GM20000 (cell line): Measurements from ENCODE around the gene DIAPH3.

ENCODE experiments used
- DNase-seq: peaks from one replicate; pipeline ENCODE4 v3.0.0; 2012; ENCODE audit warnings: low spot score
- TF ChIP-seq, protein P1 (sequence below): IDR thresholded peaks from 2 replicates; pipeline ENCODE4 v1.5.1; 2012; ENCODE audit warnings: mild to moderate bottlenecking, control low read depth; ENCODE audit errors: extremely low read depth, missing control alignments

DIAPH3 gene

DNA sequence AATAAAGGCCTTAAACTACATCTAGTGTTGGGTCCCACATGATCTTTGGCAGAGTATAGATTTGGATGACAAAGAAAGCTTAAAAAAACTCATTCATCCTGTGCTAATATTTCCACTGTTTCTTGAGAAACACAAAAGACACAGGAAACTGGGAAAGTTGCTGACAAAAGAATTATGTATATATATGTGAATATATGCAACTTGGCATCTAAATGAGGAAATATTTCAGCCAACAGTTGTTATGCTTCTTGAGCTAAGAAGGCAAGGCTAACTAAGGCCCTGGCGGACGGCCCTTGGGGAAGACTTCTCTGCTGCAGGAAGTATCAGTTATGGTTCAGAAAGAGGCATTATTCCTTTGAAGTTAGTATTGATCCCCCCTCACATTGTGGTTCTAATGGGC is 491.8 kb downstream of the DIAPH3 start:
- TF ChIP-seq, protein P1, sequence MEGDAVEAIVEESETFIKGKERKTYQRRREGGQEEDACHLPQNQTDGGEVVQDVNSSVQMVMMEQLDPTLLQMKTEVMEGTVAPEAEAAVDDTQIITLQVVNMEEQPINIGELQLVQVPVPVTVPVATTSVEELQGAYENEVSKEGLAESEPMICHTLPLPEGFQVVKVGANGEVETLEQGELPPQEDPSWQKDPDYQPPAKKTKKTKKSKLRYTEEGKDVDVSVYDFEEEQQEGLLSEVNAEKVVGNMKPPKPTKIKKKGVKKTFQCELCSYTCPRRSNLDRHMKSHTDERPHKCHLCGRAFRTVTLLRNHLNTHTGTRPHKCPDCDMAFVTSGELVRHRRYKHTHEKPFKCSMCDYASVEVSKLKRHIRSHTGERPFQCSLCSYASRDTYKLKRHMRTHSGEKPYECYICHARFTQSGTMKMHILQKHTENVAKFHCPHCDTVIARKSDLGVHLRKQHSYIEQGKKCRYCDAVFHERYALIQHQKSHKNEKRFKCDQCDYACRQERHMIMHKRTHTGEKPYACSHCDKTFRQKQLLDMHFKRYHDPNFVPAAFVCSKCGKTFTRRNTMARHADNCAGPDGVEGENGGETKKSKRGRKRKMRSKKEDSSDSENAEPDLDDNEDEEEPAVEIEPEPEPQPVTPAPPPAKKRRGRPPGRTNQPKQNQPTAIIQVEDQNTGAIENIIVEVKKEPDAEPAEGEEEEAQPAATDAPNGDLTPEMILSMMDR, result no peak
- no peak for DNase-seq

DNA sequence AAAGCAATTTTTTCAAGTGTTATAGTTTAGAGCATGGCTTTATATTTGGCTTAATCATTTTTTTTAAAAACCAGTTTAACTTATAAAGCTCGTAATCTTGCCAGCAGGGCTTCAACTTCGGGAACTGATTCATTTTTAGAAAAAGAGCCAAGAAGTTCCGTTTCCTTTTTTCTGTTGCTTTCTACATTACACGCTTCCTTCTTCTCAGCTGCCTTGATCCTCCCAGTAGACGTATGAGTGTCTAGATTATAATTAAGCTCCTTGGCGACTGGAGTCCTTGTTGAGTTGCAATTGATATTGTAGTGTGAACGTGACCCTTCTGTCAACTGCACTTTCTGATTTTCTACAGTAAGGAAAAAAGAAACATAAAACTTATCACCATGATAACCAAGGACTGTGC is 497.2 kb downstream of the DIAPH3 start:
- no peak for DNase-seq
- TF ChIP-seq, protein P1, result no peak

DNA sequence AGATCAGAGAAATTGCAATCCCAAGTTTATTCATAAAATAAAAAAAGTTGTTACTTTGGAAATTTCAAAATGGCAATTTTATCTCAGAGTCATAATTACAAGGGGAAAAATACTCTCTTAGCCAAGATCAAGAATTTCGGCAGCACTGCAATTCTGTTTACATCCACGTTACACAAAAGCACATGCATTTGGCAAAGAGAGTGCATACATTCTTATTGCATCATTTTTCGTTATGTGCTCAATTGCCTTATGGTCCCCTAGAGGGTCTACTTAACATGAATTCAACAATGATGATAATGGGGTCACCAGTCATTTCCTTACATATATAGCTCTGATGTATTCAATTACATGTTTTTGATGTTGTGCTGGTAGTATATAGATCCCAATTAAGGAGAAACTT is 498.0 kb downstream of the DIAPH3 start:
- TF ChIP-seq, protein P1, result no peak
- DNase-seq, result no peak

DNA sequence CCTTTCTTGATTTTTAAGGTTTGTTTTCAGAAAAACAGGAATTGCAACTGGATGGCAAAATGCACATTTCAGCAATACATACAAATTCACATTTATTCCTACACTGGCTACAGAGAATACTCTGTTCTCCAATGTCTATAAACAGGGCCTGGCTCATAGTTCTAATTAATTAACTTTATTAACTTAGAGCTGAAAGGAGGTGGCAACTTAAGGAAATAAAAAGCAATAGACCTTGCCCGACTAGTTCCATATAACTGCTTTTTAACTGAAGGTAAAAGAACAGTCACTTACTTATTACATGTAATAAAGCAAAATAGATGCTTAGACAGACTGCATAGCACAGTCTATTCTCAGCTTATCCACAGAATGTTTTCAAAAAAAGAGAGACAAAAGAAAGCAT is 498.5 kb downstream of the DIAPH3 start:
- no peak for DNase-seq
- TF ChIP-seq, protein P1, result no peak

DNA sequence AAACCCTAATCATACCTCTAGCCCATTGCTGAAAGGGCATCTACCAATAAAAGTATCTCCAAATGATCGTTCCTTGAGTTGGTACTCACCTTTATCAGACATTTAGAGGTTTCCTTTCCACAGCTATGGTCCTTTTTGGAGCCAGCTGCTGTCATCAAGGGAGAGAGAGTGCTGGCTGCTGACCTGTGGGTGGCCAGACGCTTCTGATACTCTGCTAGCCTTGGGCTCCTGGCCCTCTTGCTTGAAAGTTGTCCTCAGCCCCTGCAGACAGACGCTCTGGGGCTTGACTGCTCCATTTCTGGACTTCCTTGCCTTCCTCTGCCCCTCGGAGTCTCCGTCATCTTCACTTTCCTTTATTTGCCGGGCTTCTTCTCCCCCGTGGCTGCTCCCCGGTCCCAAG is 499.1 kb downstream of the DIAPH3 start:
- no peak for DNase-seq
- TF ChIP-seq, protein P1, result no peak

DNA sequence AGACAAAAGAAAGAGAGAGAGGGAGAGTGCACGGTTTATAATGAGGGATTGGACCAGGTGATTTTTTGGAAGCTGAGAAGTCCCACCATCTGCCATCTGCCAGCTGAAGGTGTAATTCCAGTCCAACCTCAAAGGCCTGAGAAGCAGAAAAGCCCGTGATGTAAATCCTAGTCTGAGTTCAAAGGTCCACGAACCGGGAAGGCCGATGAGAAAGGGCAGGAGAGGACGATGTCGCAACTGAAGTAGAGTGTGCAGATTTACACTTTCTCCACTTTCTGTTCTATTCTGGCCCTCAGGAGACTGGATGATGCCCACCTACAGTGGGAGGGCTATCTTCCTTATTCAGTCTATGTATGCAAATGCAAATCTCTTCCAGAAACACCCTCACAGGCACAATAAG is 500.0 kb downstream of the DIAPH3 start:
- DNase-seq, result no peak

DNA sequence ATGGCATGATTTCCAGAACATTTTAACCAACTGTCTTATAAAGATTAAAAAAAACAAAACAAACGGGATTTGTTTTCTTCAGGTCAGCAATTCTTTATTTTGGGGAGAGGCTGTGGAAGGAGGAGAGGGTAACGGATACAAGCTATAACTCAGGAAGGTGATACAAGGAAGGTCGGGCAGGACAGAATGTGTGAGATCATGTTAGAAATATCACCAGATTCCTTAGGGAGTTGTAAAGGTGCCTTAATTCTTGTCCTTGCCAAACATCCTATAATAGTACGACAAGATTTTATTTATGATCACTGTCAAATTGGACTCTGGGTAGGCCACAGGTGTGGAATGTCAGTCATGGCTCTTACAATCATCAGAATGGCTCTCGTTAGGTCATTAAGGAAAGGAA is 503.1 kb downstream of the DIAPH3 start:
- TF ChIP-seq, protein P1, result no peak
- DNase-seq, result no peak

More for the DNA sequence above, 500.0 kb downstream of the DIAPH3 start:
- TF ChIP-seq, protein P1, result no peak
